GM12892 (cell line): ENCODE data around the gene AP1G2.

Source experiments
- POLR2A ChIP-seq: IDR thresholded peaks from 2 replicates; pipeline ENCODE4 v1.6.1; 2011; ENCODE audit warnings: low read depth, low read length, control low read depth
- POLR2AphosphoS5 ChIP-seq: IDR thresholded peaks from 2 replicates; pipeline ENCODE4 v1.6.1; 2011; ENCODE audit warnings: low read depth, low read length, control low read depth

- TF ChIP-seq POLR2AphosphoS5 (no peak), POLR2A (no peak)
These were observed 41.4 kb upstream of the AP1G2 start for GRCh38 chr14:23609001-23609400.
